ENCODE results near the gene DGCR8.

Gene DGCR8

GRCh38 chr22:20128619-20128901 lies 48.5 kb downstream of the DGCR8 start:
- DNase-seq, result no peak

GRCh38 chr22:20128902-20129746 lies 49.1 kb downstream of the DGCR8 start:
- no peak for DNase-seq

- DNase-seq, result no peak
Observed at GRCh38 chr22:20129747-20130014, 49.6 kb downstream of the DGCR8 start.

GRCh38 chr22:20130319-20130718 lies 50.3 kb downstream of the DGCR8 start:
- DNase-seq, result no peak

GRCh38 chr22:20130731-20131596 lies 50.9 kb downstream of the DGCR8 start:
- no peak for DNase-seq

DNA sequence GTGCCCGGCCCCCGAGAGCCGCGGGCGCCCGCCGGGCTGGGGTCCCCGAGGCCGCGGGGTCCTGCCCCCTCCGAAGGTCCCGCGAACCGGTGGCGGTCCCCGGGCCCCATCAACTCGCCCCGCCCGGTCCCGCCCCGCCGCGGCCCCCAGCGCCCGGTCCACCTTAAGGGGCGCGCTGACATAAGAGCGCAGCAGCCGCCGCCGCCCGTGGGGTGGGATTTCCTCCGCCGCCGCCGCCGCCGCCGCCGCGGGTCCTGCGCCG lies 51.5 kb downstream of the DGCR8 start, which contains the start of gene ZDHHC8:
Gene ZDHHC8, plus strand, starts transcription at position 208 of the 262 bp plus-strand sequence. CDS start 144 bp downstream, outside the sequence.
- DNase-seq, result no peak

DNA sequence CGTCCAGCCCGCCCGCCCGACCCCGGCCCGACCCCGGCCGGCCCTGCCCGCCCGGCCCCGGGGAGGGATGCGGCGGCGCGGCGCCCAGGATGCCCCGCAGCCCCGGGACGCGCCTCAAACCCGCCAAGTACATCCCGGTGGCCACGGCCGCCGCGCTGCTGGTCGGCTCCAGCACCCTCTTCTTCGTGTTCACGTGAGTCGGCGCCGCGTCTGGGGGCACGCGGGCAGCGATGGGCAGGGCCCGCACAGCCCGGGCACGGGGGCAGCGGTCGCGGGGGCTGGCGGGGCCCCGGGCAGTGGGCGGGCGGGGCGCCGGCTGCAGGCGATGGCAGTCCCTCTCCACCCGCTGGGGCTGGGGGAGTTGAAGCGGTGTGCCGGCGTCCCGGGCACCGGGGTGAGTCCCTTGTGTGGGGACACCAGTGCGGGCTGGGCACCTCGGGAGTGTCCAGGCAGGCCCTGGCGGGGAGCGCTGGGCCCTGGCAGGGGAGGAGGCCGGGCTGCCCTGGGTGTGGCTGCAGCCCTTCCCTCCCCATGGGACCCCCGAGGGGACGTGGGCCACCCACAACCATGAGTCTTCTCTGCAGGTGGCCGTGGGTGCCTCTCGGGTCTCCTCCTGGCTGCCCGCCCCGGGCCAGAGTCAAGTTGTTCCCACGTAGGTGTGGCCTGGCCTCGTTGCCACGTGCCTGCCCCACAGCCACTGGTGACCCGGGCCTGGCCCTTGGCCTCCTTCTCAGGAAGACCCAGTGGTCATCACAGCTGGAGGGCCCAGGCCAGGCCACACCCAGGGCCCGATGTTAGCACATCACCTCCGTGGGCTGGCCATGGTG lies 52.0 kb downstream of the DGCR8 start:
- no peak for DNase-seq

- DNase-seq, result no peak
Observed at GRCh38 chr22:20132686-20133246, 52.7 kb downstream of the DGCR8 start.

- DNase-seq, result no peak
Observed at GRCh38 chr22:20133930-20134549, 54.0 kb downstream of the DGCR8 start.

DNA sequence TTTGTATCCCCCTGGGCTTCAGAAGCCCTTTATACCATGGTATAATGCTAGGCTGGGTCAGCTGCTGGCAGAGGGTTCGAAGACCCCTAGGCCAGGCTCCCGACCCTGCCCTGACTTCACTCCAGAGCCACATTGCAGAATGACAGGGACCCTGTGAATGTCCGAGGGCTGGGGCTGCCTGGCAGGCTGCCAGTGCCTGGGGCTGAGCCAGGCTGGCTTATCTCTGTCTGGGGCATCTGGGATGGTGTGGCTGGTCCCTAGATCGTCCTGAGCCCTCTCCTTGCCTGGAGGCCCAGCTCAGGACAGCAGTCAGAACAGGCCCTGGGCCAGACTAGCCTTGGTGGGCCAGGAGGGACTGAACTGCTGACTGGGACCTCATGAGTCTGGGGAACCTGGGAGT lies 55.2 kb downstream of the DGCR8 start:
- DNase-seq, result no peak

DNA sequence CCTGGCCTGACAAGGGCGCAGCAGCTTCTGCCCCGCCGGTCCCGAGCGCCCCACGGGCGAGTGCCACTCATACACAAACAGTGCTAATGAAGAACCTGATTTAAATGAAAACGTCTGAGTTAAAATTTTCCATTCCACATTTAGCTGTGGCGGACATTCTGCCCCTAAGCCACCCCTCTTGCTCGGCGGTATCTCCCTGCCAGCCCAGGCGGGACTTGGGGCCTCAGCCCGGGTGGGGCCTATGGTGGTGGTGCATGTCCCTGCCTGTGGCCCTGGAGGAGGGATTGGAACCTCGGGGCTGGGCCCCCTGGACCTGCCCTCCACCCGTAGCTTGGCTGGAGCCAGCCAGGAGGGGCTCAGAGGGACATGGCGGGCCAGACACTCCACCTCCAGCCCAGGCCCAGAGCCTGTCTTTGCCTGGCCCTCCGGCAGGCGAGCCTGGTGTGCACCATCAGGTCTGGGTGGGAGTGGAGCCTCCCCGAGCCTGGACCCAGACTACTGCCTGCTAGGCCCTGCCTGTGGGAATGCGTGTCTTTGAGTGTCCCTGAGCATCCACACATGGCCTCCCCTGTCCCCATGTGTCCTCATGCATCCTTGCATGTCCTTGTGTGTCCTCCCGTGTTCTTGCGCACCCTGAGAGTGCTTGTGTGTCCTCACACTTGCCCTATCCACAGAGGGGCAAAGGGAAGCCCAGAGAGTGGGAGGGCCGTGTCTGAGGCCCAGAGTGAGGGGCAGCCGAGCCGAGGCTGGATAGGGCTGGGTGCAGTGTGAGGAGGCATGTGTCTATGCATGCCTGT lies 56.0 kb downstream of the DGCR8 start:
- DNase-seq, result no peak

GRCh38 chr22:20136603-20136873 lies 56.5 kb downstream of the DGCR8 start:
- no peak for DNase-seq

DNA sequence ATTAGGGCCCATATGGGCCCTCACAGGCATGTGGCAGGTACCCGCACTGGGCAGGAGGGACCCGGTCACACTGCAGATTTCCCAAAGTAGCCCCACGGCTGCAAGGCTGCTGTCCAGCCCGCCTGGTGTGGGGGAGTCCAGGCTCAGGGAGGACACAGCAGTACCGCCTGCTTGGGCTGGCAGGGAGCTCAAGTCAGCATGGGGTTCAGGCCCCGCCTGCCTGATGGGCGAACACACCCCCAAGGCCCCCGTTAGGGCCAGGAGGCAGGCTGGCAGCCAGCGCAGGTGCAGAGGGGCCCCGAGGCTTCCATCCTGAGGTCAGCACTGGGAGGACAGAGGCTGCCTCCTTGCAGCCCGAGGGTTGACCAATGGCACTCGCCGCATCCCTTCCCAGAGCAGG lies 57.1 kb downstream of the DGCR8 start:
- DNase-seq, result no peak

- DNase-seq, result no peak
Observed at GRCh38 chr22:20137671-20138416, 57.8 kb downstream of the DGCR8 start.

DNA sequence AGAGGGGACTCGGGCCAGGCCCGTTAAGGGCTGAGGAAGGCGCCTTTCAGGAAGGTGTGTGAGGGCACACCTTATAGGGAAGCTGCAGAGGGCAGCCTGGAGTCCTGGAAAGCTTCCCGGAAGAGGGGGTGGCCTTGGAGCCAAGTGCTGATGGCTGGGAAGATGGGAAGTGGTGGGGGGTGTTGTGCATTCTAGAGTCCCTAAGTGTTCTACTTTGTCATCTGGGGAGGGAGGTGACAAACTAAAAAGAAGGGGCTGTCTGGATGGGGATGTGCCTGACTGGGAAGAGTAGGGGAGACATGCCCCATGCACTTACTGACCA lies 58.3 kb downstream of the DGCR8 start:
- DNase-seq, result no peak

- DNase-seq, result no peak
Observed at GRCh38 chr22:20138868-20139267, 58.8 kb downstream of the DGCR8 start.

DNA sequence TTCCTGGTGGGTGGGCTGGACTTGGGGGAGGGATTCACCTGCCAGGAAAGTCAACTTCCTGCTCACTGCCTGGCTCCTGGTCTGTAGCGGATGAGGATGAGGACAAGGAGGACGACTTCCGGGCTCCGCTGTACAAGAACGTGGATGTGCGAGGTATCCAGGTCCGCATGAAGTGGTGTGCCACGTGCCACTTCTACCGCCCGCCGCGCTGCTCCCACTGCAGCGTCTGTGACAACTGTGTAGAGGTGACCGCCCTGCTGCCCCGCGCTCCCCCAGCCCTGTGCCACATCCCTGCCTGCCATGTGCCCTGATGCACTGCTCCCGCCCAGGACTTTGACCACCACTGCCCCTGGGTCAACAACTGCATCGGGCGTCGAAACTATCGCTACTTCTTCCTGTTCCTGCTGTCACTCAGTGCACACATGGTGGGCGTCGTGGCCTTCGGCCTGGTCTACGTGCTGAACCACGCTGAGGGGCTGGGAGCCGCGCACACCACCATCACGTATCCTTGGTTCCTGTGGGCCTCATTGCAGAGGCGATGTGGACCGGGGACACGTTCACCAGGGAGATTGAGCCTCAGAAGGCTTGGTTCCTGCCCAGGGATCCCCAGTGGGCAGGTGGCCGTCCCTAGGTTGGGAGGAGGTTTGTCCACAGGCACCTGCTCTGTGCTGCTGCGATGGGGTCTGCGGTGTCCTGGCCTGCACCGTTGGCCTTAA lies 59.5 kb downstream of the DGCR8 start:
- DNase-seq, result no peak

GRCh38 chr22:20140107-20140445 lies 60.0 kb downstream of the DGCR8 start:
- DNase-seq, result no peak

- no peak for DNase-seq
Observed at GRCh38 chr22:20140521-20140964, 60.5 kb downstream of the DGCR8 start.

GRCh38 chr22:20141186-20142077 lies 61.4 kb downstream of the DGCR8 start:
- no peak for DNase-seq

Measured in DMS 273 treated with DMSO at 0.1 percent for 48 hours (cell line).